GM19452 (cell line): ENCODE data around the gene MEOX2.

Source experiments
- ATAC-seq: cut with Tn5 transposase; IDR thresholded peaks from one replicate; pipeline ENCODE4 v1.9.1; 2021; ENCODE audit not compliant: unreplicated experiment

The MEOX2 gene

GRCh38 chr7:15618275-15618674 lies 68.2 kb downstream of the MEOX2 start:
- no peak for ATAC-seq

DNA sequence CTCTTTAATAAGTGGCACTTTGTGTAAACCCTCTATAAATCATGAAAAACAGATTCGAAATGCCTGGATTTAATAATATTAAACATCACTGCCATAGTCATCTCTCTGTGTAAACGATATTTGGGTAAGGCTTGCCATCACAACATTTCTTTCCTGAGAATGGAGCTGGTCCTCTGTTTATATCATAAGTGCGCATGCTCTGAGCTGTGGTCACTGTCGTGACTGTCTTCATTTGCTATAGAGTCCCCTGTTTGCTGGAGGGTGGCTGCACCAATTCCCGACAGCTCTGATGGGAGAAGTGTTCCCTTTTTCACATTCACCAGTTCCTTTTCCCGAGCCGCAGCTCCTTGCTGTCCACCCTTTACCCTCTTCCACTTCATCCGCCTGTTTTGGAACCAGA lies 74.3 kb downstream of the MEOX2 start:
- no peak for ATAC-seq

- no peak for ATAC-seq
Measured at GRCh38 chr7:15610503-15610902, 76.0 kb downstream of the MEOX2 start.

GRCh38 chr7:15609287-15609686 lies 77.2 kb downstream of the MEOX2 start:
- ATAC-seq: no peak

GRCh38 chr7:15607529-15608210 lies 78.8 kb downstream of the MEOX2 start:
- ATAC-seq: no peak

DNA sequence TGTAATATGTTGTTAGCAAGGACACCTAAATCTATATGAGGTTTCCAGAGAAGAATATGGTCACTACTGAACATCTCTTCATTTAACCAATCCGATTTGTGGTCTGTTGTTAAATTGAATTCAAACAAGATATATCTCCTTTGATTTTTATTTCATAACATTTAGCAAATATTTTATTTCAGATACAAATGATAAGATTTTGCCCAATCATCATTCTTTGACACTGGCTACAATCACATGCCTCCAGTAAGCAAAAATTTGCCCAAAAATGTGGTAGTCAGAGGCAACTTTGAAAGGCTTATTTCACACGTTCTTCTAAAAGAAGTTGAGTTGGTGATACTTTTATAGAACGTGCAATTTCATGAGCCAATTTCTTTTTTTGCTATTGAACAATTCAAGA lies 79.9 kb downstream of the MEOX2 start:
- ATAC-seq: no peak

DNA sequence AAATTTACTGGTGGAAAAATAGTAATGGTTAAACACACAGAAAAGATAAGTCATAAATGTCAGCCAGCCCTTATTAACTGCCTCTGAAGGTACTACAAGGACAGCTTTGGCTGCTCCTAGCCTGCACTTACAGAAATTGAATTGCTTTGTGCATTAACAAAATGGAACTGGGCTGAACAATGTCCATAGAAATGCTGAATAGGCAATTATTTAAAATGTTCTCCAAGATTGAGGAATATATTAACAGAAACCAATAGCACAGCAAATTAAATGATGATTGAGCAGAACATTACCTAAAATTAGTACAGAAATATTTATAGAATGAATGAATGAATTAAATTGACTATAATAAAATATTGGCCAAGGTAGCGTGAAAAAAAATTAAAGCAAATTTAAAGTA lies 82.3 kb downstream of the MEOX2 start:
- no peak for ATAC-seq

DNA sequence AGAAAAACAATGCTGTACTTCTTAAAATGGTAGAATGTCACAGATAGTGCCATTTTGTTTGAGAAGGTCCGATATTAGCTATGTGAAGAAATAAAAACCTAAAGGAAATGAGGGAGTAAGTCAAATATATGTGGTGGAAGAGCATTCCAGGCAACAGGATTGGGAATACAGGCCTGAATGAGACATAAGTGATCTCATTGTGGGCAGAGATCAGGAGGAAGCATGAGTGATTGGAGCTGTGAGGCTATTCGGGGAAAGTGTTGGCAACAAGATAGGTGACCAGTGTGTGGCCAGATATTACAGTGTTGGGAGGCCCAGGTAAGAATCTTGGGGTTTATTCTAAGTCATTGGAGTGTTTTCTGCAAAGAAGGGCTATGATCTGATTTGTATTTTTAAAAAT lies 83.4 kb downstream of the MEOX2 start:
- no peak for ATAC-seq

- ATAC-seq: no peak
Measured at GRCh38 chr7:15602236-15602635, 84.2 kb downstream of the MEOX2 start.

DNA sequence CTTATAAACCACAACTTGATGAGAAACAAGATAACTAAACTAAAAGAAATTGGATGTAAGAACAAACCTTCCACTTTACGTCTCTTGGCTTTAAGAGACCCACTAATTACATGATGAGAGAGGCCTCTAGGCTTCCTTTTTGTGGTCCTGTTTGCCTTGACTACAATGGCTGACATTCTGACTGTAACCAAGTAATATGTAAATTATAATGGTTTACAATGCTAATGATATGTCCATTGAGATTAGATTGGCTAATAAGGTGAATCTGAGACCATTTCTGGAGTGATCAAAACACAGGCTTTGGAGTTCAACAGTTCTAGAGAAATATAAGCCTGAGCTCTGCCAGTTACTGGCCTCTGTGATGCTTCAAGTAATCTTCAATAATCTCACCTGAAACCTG lies 85.3 kb downstream of the MEOX2 start:
- no peak for ATAC-seq

- ATAC-seq: no peak
Measured at GRCh38 chr7:15600298-15600697, 86.2 kb downstream of the MEOX2 start.

- ATAC-seq: no peak
Measured at GRCh38 chr7:15594461-15594860, 92.0 kb downstream of the MEOX2 start.

GRCh38 chr7:15593382-15593781 lies 93.1 kb downstream of the MEOX2 start:
- no peak for ATAC-seq

- ATAC-seq: no peak
Measured at GRCh38 chr7:15586266-15586665, 100.2 kb downstream of the MEOX2 start.

- no peak for ATAC-seq
Measured at GRCh38 chr7:15584575-15584974, 101.9 kb downstream of the MEOX2 start.

- no peak for ATAC-seq
Measured at GRCh38 chr7:15582773-15583172, 103.7 kb downstream of the MEOX2 start.

- no peak for ATAC-seq
Measured at GRCh38 chr7:15581352-15581951, 105.0 kb downstream of the MEOX2 start.

- ATAC-seq: no peak
Measured at GRCh38 chr7:15580604-15581351, 105.7 kb downstream of the MEOX2 start.

DNA sequence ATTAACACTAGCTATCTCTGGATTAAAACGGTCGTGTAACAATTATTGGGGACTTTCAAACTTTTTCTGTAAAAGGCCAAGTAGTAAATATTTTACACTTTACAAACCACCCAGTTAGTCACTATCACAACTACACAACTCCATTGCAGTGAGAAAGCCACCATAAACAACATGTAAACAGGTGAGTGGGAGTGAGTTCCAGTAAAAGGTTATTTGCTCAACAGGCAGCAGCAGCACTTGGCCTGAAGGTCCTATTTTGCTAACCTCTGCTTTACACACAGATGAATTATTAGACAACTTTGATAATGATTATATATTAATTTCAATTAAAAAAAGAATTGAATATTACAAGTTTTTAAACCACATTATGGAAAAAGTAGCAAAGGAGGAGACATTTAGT lies 108.9 kb downstream of the MEOX2 start:
- ATAC-seq: no peak

DNA sequence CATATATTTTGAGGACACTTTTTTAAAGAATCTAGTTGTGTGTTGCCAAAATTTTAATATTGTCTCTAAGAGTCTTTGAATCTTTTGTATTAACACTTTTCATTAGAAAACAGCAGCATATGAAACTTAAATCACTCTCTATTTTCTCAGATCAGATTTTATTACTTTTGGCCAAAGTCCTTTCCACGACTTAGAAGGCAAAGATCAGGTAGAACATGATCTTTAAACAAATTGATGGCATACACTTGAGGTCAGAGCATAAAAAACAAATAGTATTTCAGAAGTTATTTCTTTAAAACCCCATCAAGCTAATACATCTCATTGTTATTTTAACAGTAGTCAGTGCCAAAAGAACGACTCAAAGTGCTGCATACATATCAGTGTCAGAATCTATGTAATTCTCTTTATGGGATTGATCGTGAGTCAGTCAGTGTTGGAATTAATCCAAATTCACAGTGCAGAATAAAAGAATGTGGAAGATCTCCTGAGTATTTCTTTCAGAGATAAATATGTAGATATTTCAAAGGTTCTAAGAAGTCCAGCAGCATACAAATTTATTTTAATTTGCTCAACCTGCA lies 115.1 kb downstream of the MEOX2 start:
- no peak for ATAC-seq

DNA sequence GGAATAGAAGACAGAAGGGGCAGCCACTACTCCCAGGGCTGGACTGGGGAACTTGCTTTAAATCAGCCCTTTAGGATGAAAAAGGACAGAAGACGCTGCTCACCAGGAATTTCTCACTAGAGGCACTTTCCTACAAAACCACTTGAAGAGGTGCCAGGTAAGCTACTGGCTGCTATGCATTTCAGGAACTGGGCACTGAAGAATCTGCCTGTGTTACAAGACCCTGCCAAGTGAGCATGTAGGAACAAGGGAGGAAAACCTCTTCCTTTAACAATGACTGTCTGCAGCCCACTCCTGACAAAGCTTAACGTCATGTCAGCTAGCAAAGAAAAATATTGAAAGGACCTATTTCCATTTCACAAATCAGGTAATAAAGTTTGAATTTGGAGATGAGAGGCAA lies 118.8 kb downstream of the MEOX2 start:
- no peak for ATAC-seq

DNA sequence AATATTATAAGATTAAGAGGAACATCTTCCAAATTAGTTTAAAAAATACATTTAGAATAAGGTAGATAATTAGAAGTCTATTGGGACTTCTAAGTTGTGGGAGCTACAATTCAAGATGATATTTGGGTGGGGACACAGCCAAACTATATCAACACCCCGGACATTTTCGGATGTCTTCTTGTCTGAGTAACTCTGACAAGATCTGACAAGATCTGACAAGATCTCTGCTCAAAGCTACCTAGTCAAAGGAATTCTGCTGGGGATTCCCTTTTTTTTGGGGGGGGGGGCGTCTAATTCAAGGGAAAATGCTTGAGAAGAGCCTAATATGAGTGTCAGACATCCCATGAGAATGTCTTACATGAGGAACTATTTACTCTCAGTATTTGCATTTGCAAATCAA lies 119.4 kb downstream of the MEOX2 start:
- ATAC-seq: no peak
